Measurements from ENCODE around the gene FAM110D. TPM values are rescaled to one million over a fixed set of nuclear protein-coding genes. Genes with fewer than 3 reads are reported as not detected.
A peak's percentile ranks its signal among the peaks of the same experiment; 100 is the strongest.

FAM110D gene
- total RNA-seq: not detected in 2 replicates
- not detected for polyA plus RNA-seq (2012)

DNA sequence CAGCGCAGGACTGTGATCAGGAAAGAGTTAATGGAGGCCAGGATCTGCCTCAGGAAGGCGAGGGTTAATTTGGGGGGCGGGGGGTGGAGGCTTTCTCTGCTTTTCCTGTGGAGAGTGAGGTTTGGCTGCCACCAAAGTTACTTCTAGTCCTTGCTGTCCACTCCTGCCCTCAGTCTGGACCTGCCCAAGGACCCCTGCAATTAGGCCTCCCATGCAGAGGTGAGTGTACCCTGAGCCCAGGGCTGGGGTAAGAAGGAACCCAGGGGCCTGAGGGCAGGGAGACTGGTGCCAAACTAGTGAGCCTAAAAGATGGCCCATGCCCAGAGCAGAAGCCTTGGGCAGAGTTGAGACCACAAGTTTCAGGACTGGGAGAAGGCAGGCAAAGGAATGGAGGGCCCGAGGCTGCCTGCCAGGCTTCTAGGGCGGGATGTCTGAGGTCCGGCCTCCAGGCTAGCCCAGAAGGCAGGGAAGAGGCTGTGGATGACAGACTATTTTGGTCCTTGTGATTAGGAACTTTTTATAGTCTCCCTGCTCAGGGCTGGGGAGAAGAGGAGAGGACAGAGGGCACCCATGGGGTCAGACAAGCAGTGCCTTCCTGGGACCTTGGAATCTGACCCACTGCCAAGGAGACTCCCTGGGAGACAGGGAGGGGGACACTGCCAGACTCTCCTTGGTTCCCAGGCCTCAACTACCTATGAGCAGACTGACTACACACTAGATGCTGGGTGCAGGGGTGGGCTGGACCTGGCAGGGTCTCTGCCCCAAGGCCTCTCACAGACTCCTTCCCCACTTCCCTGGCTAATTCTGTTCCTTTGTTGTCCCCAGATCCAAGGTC is at the start of gene FAM110D:
Gene FAM110D, plus strand, starts transcription at position 172 of the 835 bp plus-strand sequence. CDS start 2,213 bp downstream, outside the sequence.
- peak; percentile 54 for DNase-seq (ENCODE audit: low read depth)

DNA sequence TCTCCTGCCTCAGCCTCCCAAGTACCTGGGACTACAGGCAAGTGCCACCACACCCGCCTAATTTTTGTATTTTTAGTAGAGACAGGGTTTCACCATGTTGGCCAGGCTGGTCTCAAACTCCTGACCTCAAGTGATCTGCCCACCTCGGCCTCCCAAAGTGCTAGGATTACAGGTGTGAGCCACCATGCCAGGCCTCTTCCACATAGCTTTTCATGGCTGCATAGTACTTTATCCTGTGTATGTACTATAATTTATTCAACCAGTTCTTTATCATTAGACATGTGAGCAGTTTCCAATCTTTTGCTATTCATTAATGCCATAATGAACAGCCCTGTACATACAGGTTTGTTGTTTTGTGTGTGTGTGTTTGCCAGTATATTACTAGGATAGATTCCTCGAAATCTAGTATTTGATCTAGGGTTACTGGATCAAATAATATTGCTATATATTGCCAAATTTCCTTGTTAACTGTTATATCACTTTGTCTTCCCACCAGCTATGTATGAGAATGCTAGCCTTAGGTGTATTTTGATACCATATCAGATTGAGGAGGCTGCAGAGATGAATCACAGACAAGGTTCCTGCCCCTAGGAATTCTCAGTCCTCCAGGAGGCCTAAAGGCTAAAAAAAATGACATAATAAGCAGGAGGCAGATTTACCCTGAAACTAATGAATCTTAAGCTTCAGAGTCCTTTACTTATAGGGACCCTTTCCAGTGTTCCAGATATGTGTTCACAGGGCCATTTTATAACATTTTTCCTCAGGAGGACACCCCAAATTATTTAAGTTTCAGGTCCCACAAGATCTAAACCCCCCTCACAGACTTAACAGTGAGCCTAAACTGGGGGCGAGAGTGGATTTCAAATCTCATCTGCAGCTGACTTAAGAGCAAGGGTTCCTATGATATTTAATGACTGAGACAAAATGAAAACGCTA is 49.4 kb upstream of the FAM110D start:
- DNase-seq (ENCODE audit: low read depth): no peak

DNA sequence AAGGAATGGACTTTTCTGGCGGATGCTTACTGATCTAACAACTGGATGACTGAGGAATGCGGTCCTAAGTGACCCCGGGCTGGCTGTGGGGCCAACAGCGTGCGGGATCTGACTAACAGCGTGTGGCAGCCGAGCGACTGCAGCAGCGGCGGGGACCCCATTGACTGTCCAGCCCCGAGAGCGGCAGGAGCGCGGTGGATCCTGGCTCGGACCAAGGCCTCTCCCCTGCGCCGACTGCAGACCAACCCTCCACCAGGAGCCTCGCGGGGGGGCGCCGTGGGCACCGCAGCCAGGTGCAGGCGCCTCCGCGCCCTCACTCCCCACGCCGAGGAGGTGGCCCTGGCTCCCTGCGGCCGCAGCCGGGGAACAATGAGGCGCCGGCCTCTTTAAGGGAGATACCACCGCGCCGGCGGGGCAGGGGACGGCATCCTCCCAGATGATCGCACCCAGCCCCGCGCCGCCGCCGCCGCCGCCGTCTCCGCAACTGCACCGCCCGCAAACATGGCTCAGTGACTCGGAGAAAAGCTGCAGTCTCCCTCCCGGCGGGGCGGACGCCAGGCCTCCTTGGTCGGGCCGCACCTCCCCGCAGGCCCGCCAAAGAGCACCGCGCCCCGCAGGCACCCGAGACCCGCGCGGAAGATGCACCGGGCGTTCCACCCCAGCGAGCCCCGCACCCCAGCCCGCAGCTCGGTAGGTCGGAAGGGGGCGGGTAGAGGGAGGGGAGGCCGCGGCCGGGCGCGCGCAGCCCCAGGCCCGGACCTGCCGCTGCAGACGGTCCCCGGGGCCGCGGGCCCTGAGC is 47.9 kb upstream of the FAM110D start:
- DNase-seq (ENCODE audit: low read depth): peak; percentile 76

DNA sequence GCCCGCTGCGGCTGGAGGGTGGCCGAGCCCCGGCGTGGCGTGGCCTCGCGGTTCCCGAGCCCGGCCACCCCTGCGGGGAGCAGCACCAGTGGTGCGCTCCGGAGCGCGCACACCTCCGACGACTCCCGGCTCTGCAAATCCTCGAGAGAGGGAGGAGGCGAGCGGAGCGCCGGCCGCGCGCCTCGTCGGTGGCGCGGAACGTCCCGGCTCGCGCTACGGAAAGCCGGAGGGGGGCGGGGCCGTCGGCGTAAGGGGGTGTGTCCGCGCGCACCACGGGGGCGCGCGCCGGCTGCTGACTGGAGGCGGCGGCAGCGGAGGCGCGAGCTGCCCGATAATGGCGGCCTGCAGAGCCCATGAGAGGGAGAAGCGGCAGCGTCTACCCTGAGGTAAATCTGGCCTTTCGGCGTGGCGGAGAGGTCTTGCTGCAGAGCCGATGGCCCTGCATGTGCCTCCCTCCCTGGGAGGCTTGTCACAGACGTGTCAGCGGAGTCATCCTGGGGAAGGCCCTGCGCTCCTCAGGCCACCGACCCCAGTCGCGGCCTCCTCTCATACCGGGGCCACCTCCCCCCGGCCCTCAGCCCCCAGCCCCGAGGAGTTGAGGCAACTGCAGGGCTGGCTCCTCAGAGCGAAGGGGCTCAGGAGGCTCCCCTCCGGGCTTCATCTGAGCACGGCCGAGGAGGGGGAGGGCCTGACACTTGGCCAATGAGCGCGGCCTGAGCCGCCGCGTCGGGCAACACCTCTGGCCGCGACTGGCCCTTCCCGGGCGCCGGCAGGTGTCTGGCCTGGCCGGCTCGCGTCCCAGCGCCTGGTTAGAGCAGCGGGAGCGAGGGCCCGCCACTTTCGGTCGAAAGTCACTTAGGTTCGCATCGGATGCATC is 47.1 kb upstream of the FAM110D start, which contains the start of gene PDIK1L:
Gene PDIK1L, plus strand, starts transcription at position 295 of the 877 bp plus-strand sequence. CDS start 2,485 bp downstream, outside the sequence.
- peak; percentile 96 for DNase-seq (ENCODE audit: low read depth)

DNA sequence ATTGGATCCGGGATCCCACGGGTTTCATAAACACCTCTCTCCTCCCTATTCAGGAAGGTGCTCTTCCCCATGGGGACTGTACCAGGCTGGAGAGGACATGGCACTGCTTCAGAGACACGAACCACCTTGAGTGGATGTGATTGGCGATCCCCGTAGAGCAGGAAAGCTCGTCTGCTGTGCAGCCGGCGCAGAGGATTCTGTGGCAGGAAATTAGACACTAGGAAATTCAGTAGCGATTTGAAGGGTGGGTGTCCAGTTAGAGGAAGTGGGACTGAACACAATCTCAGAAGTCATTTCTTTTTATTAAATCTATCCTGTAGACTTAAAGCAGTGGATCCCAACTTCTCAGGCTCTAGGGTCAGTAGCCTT is 46.5 kb upstream of the FAM110D start:
- DNase-seq (ENCODE audit: low read depth): no peak

DNA sequence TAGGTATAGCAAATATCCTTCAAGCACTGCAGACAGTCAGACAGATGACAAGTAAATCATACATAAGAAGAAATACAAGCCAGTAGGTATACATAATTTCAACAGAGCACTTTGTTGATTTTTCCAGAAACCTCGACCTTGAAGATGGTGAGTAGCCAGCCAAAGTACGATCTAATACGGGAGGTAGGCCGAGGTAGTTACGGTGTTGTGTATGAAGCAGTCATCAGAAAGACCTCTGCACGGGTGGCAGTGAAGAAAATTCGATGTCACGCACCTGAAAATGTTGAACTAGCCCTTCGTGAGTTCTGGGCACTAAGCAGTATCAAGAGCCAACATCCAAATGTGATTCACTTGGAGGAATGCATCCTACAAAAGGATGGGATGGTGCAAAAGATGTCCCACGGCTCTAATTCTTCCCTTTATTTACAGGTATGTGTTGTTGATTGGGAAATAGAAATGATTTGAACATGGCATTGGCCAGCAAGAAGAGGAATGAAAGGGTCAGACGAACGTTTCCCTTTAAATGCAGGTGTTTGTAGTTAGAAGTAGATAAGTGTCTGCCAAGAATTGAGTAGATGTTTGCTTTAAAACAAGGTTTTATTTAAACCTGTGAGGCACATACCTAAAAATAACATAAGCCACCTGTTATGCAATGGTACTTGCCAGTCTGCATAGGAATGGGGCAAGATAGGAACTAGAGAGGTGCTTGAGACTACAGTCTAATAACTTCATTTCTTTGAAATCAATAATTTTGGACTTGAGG is 44.5 kb upstream of the FAM110D start:
- DNase-seq (ENCODE audit: low read depth): no peak

DNA sequence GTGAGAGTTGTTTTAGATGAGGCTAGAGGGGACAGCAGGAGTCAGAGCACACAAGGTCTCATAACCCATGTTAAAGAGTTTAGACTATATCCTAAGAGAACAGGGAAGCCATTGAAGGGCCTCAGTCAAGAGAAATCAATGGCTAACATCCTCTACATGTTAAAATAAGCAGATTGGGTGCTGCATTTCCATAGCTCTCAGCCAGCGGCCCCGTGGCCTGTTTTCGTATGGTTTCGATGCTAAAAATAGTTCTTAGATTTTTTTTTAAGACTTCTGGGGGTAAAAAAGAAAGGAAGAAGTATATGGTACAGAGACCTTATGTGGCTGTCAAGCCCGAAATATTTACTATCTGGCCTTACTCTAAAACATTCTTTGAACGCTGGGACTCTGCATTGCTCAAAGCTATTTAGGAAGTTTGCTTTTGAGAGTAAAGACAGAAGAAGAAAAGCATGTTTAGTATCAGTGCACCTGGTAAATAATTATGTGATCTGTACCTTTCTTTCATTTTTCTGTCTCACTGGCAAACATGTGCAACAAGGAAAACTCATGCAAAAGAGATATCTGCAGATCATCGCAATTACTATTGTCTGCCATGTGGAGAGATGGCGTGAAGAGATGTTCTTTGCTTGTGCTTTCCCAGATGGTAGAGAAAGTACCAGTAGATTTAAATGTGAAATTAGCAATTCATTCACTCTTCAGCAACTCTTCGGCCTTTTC is 38.8 kb upstream of the FAM110D start:
- no peak for DNase-seq (ENCODE audit: low read depth)

DNA sequence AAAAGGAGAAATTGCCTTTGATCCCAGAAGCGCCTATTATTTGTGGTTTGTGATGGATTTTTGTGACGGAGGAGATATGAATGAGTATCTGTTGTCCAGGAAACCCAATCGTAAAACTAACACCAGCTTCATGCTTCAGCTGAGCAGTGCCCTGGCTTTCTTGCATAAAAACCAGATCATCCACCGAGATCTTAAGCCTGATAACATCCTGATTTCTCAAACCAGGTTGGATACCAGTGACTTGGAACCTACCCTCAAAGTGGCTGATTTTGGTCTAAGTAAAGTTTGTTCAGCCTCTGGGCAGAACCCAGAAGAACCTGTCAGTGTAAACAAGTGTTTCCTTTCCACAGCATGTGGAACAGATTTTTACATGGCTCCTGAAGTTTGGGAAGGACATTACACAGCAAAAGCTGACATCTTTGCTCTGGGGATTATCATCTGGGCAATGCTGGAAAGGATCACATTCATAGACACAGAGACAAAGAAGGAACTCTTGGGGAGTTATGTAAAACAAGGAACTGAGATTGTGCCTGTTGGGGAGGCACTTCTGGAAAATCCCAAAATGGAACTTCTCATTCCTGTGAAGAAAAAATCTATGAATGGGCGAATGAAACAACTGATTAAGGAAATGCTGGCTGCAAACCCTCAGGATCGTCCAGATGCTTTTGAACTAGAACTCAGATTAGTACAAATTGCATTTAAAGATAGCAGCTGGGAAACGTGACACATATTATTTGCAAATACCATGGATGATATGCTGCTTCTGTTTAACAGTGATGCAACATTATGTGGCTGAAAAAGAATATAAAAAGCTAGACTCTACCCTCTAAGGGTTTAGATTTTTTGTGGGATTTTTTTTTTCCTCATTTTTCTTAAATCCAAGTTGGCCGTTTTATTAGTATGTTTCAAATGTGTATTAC is 36.8 kb upstream of the FAM110D start:
- no peak for DNase-seq (ENCODE audit: low read depth)

DNA sequence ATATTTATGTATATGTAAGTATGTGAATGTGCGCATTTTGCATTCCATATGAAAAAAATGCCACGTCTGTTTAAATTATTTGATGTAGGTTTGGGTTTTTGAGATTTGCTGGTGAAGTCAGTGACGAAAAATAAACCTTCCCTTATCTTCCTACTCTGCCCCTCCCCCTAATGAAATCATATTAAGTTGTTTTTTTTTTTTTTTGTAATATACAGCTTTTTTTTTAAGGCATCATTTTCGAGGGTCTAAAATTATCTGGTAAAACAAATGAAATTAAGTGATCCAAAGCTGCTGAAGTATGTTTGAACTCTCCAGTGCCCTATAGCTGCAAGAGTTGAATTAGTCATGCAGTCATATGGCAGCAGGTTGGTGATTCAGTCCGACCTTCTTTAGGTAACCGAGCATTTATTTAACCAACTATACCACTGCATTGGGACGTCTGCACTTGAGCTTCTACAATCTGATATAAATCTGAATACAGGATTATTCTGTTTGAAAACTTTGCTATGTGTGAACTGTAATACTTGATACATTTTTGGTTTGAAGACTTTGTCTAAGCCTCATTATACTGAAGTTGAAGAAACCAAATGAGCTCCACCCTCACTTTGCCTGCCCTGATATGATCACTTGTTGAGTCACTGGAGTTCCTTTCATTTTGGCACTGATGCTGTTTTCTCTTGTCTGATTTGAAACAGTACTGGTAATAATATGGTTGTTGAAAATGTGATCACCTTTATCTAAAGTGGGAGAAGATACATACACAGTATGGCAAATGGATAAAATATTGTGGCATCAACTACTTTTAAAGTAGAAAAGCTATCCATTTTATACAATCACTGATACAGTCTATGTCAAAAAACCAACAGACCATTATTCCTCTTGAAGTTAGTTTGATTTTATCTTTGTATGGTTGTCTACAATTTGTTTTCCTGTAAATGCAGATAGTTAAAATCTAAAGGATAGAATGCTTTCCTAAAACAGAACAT is 35.6 kb upstream of the FAM110D start:
- no peak for DNase-seq (ENCODE audit: low read depth)

DNA sequence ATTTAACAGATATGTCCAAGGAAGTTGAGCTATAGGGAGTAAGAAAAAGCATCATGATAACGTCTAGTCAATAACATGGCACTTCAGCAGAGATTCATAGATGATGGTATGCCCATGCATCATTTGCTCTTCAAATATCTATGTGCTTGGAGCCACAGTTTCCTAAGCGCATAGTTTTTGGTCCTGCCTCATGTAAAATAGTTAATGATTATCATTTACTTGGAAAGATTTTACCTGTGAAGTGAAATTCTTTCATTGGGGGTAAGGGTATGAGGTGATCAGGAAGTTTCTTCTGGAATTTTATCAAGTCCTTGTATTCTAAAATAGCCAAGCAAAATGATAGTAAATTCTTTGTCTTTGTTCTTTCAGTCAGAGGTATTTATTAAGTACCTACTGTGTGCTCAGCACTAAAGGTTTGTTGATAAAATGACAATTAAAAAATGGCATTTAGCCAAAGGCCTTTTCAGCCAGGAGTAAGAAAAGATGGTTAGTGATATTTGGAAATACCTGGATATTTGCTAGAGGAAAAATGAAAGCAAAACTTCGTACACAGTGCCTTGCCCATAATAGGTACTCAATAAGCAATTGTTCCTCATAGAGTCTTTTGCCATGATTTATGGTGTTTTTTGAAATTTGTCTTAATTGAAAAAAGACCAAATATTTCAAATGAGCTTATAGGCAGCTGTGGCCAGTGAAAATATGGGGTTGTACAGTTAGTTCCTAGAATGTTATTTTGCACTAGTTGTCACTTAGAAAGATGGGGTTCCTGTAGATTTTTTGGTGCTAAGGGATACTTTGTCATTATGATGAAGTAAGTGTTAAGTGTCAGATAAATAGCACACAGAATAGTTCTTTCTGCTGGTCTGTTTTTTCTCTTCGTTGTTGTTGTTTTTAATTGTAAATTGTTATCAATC is 34.2 kb upstream of the FAM110D start:
- no peak for DNase-seq (ENCODE audit: low read depth)

DNA sequence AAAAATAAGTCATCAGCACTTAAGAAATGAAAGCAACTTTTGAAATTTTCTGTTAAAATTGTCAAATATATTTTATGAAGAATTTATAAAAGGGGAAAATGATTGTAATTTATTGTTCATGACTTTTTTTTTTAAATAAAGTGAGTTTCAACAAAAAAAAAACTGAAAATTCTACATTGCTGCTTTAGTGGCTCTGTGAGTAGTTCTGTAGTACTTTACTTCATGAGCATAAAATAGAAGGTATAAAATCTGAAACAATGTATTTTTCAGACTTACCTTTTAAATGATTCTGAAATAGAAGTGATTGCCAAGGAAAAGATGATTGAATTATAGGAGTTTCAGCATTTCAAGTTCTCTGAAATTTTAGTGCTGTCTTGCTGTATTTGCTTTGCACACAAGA is 33.5 kb upstream of the FAM110D start:
- DNase-seq (ENCODE audit: low read depth): no peak

DNA sequence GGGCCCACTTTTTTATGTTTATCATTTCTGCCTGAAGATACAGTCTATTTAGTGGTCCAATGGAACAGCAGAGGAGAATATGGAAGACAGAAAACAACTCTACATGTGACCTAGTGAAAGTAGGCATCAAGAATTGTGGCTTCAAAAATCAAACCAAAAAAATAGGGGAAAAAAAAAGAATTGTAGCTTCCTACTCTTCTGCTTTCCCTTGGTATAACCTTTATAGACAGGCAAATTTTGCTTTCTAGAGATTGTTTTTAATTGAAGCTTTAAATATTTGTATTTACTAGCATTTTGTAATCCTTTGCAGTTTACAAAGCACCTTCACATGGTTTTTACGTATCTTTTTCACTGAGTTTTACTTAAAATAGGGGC is 32.9 kb upstream of the FAM110D start:
- no peak for DNase-seq (ENCODE audit: low read depth)

DNA sequence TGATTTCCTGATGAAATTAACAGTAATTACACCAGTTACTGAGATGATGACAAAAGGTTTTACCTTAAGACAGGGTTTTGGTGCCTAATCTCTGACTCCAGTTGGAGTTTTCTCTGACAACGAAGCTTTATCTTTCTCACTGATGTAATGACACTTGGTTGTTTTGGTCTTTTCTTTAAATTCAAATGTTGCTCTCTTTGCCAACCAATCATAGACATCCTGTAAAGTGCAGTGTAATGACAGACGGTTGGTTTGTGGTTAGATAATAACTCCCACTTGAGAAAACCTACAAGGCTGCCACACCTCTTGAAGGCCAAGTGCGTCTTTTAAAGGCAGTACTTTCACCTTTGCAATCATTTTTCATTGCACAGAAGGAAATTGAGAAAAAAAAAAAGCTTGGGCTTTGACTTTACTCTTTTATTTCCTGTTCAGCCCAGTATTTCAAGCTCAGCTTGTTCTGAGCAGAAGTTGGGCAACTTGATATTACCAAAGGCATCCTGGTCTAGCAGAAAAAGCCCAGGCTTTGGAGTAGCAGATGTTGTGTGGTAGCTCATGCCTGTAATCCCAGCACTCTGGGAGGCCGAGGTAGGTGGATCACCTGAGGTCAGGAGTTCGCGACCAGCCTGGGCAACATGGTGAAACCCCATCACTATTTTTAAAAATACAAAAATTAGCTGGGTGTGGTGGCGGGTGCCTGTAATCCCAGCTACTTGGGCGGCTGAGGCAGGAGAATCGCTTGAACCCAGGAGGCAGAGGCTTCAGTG is 32.4 kb upstream of the FAM110D start:
- DNase-seq (ENCODE audit: low read depth): no peak
